Measurements from ENCODE around the gene WDR5B.
A peak's percentile ranks its signal among the peaks of the same experiment; 100 is the strongest.

WDR5B gene

GRCh38 chr3:122409446-122409845, 6.4 kb downstream of the WDR5B start:
- DNase-seq (ENCODE audit: low read depth) = no peak

- no peak for DNase-seq (ENCODE audit: low read depth)
These were observed 7.9 kb downstream of the WDR5B start for GRCh38 chr3:122407946-122408345.

- DNase-seq (ENCODE audit: low read depth) = no peak
These were observed 9.7 kb downstream of the WDR5B start for GRCh38 chr3:122406198-122406597.

GRCh38 chr3:122405015-122405414, 10.8 kb downstream of the WDR5B start:
- DNase-seq (ENCODE audit: low read depth) = no peak

GRCh38 chr3:122403489-122403888, 12.4 kb downstream of the WDR5B start:
- no peak for DNase-seq (ENCODE audit: low read depth)

- DNase-seq (ENCODE audit: low read depth) = no peak
These were observed 16.9 kb downstream of the WDR5B start for GRCh38 chr3:122398920-122399319.

- no peak for DNase-seq (ENCODE audit: low read depth)
These were observed 18.7 kb downstream of the WDR5B start for GRCh38 chr3:122397201-122397600.

GRCh38 chr3:122396511-122396910, 19.4 kb downstream of the WDR5B start:
- no peak for DNase-seq (ENCODE audit: low read depth)

- no peak for DNase-seq (ENCODE audit: low read depth)
These were observed 20.3 kb downstream of the WDR5B start for GRCh38 chr3:122395582-122395981.

- no peak for DNase-seq (ENCODE audit: low read depth)
These were observed 21.7 kb downstream of the WDR5B start for GRCh38 chr3:122394173-122394572.

GRCh38 chr3:122392868-122393844, 22.7 kb downstream of the WDR5B start:
- DNase-seq (ENCODE audit: low read depth) = no peak

- DNase-seq (ENCODE audit: low read depth) = no peak
These were observed 24.0 kb downstream of the WDR5B start for GRCh38 chr3:122391681-122392446.

GRCh38 chr3:122390665-122391064, 25.2 kb downstream of the WDR5B start:
- DNase-seq (ENCODE audit: low read depth) = no peak

GRCh38 chr3:122389892-122390291, 26.0 kb downstream of the WDR5B start:
- no peak for DNase-seq (ENCODE audit: low read depth)

GRCh38 chr3:122389197-122389596, 26.7 kb downstream of the WDR5B start:
- no peak for DNase-seq (ENCODE audit: low read depth)

- no peak for DNase-seq (ENCODE audit: low read depth)
These were observed 28.2 kb downstream of the WDR5B start for GRCh38 chr3:122387709-122388108.

GRCh38 chr3:122383771-122384697, 31.8 kb downstream of the WDR5B start, which contains the start of gene FAM162A:
Gene FAM162A, plus strand, starts transcription at chr3:122384182. Its CDS starts 84 bp downstream, at chr3:122384266.
- peak; percentile 92 for DNase-seq (ENCODE audit: low read depth)

- peak; percentile 70 for DNase-seq (ENCODE audit: low read depth)
These were observed 32.8 kb downstream of the WDR5B start, which contains the start of gene MIX23 for GRCh38 chr3:122382888-122383666. Gene MIX23, minus strand, starts transcription at chr3:122383231. Its CDS starts 7 bp downstream, at chr3:122383224.

- DNase-seq (ENCODE audit: low read depth) = no peak
These were observed 37.9 kb downstream of the WDR5B start for GRCh38 chr3:122377975-122378374.

- DNase-seq (ENCODE audit: low read depth) = no peak
These were observed 41.8 kb downstream of the WDR5B start for GRCh38 chr3:122374034-122374433.

- no peak for DNase-seq (ENCODE audit: low read depth)
These were observed 49.5 kb downstream of the WDR5B start for GRCh38 chr3:122366379-122366749.

Measured in activated T-helper 1 cell treated with Interleukin-2 at 50 U/mL for 16 hours (primary cell).